RWPE2 (cell line): ENCODE results near the gene ULK2.

Experiments used
- ATAC-seq: fragments of 200-7000 bp; cut with Tn5 transposase; 3 replicates; pipeline ENCODE4 v1.9.1; 2021; ENCODE audit warnings: low read depth
- DNase-seq: peaks from one replicate; pipeline ENCODE4 v3.0.0-alpha.2; 2020; ENCODE audit warnings: low spot score
- H3K27ac ChIP-seq: fragments of 450-650 bp; 2 replicates; pipeline ENCODE4 v1.5.1; 2017; ENCODE audit warnings: mild to moderate bottlenecking; ENCODE audit not compliant: poor library complexity, severe bottlenecking
- H3K27me3 ChIP-seq: fragments of 250-450 bp; sonication (Bioruptor Pico); 2 replicates; pipeline ENCODE4 v1.5.1; 2021; ENCODE audit warnings: mild to moderate bottlenecking, moderate library complexity; ENCODE audit not compliant: insufficient read depth, poor library complexity, severe bottlenecking
- H3K36me3 ChIP-seq: fragments of 250-450 bp; sonication (Bioruptor Pico); 2 replicates; pipeline ENCODE4 v1.5.1; 2020; ENCODE audit warnings: low read depth, mild to moderate bottlenecking, moderate library complexity
- H3K4me1 ChIP-seq: fragments of 250-450 bp; sonication (Bioruptor Pico); 2 replicates; pipeline ENCODE4 v1.5.1; 2021; ENCODE audit warnings: mild to moderate bottlenecking, moderate library complexity; ENCODE audit not compliant: insufficient read depth, poor library complexity, severe bottlenecking
- H3K4me3 ChIP-seq: fragments of 250-450 bp; sonication (Bioruptor Pico); 2 replicates; pipeline ENCODE4 v1.5.1; 2021; ENCODE audit warnings: mild to moderate bottlenecking, moderate library complexity; ENCODE audit not compliant: severe bottlenecking
- H3K9me3 ChIP-seq: fragments of 250-450 bp; sonication (Bioruptor Pico); 2 replicates; pipeline ENCODE4 v1.5.1; 2021; ENCODE audit warnings: mild to moderate bottlenecking, moderate library complexity; ENCODE audit not compliant: severe bottlenecking
- TF ChIP-seq, protein P1 (sequence below): fragments of 450-650 bp; IDR thresholded peaks from one replicate; pipeline ENCODE4 v1.5.1; 2017; ENCODE audit warnings: mild to moderate bottlenecking, moderate library complexity; ENCODE audit not compliant: poor library complexity, severe bottlenecking

The ULK2 gene

GRCh38 chr17:19877364-19877945 is 9.7 kb upstream of the ULK2 start:
- DNase-seq (no peak), ATAC-seq (no peak)
- Histone ChIP-seq H3K4me1 (no peaks in the 10 kb centered on the region), H3K4me3 (no peak overlapping the region), H3K9me3 (no peaks in the 10 kb centered on the region), H3K27ac (no peak overlapping the region), H3K36me3 (no peaks in the 10 kb centered on the region), H3K27me3 (no peaks in the 10 kb centered on the region)
- TF ChIP-seq, protein P1, sequence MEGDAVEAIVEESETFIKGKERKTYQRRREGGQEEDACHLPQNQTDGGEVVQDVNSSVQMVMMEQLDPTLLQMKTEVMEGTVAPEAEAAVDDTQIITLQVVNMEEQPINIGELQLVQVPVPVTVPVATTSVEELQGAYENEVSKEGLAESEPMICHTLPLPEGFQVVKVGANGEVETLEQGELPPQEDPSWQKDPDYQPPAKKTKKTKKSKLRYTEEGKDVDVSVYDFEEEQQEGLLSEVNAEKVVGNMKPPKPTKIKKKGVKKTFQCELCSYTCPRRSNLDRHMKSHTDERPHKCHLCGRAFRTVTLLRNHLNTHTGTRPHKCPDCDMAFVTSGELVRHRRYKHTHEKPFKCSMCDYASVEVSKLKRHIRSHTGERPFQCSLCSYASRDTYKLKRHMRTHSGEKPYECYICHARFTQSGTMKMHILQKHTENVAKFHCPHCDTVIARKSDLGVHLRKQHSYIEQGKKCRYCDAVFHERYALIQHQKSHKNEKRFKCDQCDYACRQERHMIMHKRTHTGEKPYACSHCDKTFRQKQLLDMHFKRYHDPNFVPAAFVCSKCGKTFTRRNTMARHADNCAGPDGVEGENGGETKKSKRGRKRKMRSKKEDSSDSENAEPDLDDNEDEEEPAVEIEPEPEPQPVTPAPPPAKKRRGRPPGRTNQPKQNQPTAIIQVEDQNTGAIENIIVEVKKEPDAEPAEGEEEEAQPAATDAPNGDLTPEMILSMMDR: no peak

- no peaks in the 10 kb centered on the region for H3K27me3 ChIP-seq
- no peak overlapping the region for H3K27ac ChIP-seq
- TF ChIP-seq, protein P1: no peak
- H3K4me1 ChIP-seq: no peaks in the 10 kb centered on the region
- ATAC-seq (no peak), DNase-seq (no peak)
- H3K4me3 ChIP-seq: no peak overlapping the region
- no peaks in the 10 kb centered on the region for H3K9me3 ChIP-seq
- no peaks in the 10 kb centered on the region for H3K36me3 ChIP-seq
Observed at GRCh38 chr17:19876529-19877161, 8.9 kb upstream of the ULK2 start.

DNA sequence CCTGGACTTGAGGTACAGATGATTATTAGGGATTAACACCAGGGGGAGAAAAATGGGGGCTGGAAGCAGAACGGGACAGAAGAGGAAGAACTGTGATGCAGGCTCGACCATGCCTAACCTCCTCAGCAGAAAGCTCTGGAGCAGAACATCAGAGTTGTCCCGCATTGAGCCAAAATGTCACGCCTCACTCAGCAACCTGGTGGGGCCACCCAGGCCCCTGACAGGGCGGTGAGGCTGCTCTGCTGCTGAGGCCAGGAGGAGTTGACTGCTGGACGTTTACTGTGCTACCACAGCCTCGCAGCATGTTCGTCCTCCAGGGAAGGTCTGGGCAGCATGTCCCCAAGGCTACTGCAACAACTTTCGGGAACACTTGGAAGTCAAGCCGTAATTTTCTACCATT is 6.5 kb upstream of the ULK2 start:
- H3K27me3 ChIP-seq: no peaks in the 10 kb centered on the region
- DNase-seq: no peak
- ATAC-seq: no peak
- no peak overlapping the region for H3K4me3 ChIP-seq
- H3K9me3 ChIP-seq: no peaks in the 10 kb centered on the region
- H3K36me3 ChIP-seq: no peaks in the 10 kb centered on the region
- TF ChIP-seq, protein P1: no peak
- H3K27ac ChIP-seq: no peak overlapping the region
- H3K4me1 ChIP-seq: no peaks in the 10 kb centered on the region

DNA sequence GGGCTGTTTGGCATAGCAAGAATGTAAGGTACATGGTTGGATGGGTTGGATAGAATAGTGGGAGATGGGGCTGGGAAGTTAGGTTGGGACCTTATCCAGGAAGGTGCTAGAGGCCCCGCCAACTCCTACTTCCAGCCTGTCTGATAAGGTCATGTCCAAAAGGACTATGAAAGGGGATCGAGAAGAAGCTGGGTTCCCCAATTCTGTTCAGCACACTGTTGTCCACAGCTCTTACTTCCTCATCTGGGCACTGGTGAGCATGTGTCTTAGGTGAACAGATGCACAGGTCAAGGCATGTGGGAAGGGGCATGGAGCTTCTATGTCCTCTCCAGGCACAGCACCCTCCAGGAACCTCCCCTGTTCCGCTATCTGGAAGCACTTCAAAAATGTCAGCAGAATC is 5.6 kb upstream of the ULK2 start:
- no peak overlapping the region for H3K27ac ChIP-seq
- H3K4me3 ChIP-seq: no peak overlapping the region
- ATAC-seq (no peak), DNase-seq (no peak)
- H3K4me1 ChIP-seq: no peaks in the 10 kb centered on the region
- H3K27me3 ChIP-seq: no peaks in the 10 kb centered on the region
- no peaks in the 10 kb centered on the region for H3K36me3 ChIP-seq
- no peaks in the 10 kb centered on the region for H3K9me3 ChIP-seq
- TF ChIP-seq, protein P1: no peak

GRCh38 chr17:19868079-19868395 is 301 bp upstream of the ULK2 start:
- H3K4me3 ChIP-seq: peak overlapping the region; percentile 60
- ATAC-seq: no peak

More at GRCh38 chr17:19868079-19868395, 301 bp upstream of the ULK2 start:
- H3K27ac ChIP-seq: no peak overlapping the region
- TF ChIP-seq, protein P1: no peak
- no peaks in the 10 kb centered on the region for H3K9me3 ChIP-seq
- peaks cover 10% of the 10 kb centered on the region; the same call in 1 of the 2 replicates for H3K36me3 ChIP-seq
- H3K27me3 ChIP-seq: no peaks in the 10 kb centered on the region
- H3K4me1 ChIP-seq: peaks cover 6% of the 10 kb centered on the region
- no peak for DNase-seq
